Dermis lymphatic vessel endothelial cell (primary cell): ENCODE data around the gene NALF2. TPM values are rescaled to one million over a fixed set of nuclear protein-coding genes. Genes with fewer than 3 reads are reported as not detected.

Source experiments
- total RNA-seq: library from RNA; depleted of rRNA; stranded (reverse); fragments of >200 nt; gene quantifications from 2 replicates; pipeline ENCODE4 v1.2.1, GENCODE V29; 2014

NALF2 gene
- 0.11 and 0.17 TPM in 2 replicates for total RNA-seq

DNA sequence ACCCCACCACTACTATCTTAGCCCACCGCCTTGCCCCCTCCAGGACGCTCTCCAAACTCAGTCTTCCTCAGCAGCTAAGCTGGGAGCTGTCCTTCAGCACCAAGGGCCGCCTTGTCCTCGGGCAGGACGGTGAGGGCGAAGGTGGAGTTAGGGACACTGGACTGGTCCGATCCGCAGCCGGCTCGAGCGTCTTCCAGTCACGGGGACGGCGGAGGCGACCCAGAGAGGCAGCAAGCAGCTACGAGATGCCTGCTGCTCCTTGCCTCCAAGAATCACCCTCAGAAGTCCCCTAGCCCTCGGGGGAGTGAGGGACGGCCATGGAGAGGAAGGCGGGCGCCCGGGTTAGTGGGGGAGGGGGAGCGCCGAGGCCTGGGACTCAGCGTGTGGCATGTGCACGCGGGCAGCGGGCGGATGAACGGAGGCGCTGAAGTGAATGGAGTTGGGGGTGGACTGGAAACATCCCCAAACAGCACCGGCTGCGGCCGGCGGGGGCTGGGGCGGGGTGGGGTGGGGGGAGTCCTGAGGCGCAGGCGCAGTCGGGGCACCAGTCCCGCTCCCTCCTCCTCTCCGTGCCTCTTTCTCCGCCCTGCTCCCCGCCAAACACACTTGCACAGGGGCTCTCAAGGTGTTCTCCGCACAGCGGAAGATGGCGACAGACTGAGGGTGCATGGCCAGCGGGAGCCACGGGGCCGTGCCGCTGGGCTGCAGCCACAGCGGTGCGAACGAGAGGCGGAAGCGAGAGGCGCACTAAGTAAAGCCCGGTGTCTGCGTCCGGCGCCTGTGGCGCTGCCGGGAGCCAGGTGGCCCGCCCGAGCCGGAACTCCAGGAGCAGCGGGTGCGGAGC, at the start of gene NALF2:
Gene NALF2 (plus strand): TSS at position 545 of the 844 bp plus-strand sequence. CDS start 957 bp downstream, outside the sequence.

Other genes starting within 250 kb of the NALF2 start
- gene EDA, start 111.8 kb downstream of the NALF2 start, total RNA-seq: 0.43 and 1.5 TPM in 2 replicates